H1 (cell line): Measurements from ENCODE around the gene ENPP7. TPM values are rescaled to one million over a fixed set of nuclear protein-coding genes. Genes with fewer than 3 reads are reported as not detected.

Experiments used
- CTCF ChIA-PET: fragments of 300-600 bp; sonication (Branson Sonifier 250); formaldehyde crosslinking; loops from one replicate; lab custom pipeline; 2021; ENCODE audit not compliant: partially characterized antibody; lab: Charles Lee
- POLR2A ChIA-PET: fragments of 300-600 bp; sonication (Branson Sonifier 250); formaldehyde crosslinking; loops from one replicate; lab custom pipeline; 2021; ENCODE audit warnings: inconsistent platforms; ENCODE audit not compliant: partially characterized antibody; lab: Charles Lee
- DNase-seq, 2 experiments: peaks; one replicate each; pipeline versions ENCODE4 v3.0.0 to v3.0.0-alpha.2; 2010 to 2022; ENCODE audit warnings: low spot score in 2 of 2, low read depth in 1 of 2, mixed read lengths in 1 of 2
- FAIRE-seq: peaks from 2 replicates; lab custom pipeline; 2011; peaks lifted over from hg19 to GRCh38; lab: Jason Lieb, UNC
- H2AFZ ChIP-seq: 2 replicates; pipeline ENCODE4 v1.8.1; 2012; ENCODE audit warnings: low read length, inconsistent platforms
- H2AK5ac ChIP-seq: 2 replicates; pipeline ENCODE4 v1.6.1; 2013; ENCODE audit warnings: low read depth, low read length
- H2BK120ac ChIP-seq: replicated peaks from 2 replicates; pipeline ENCODE3; 2013; ENCODE audit warnings: low read depth, low read length, inconsistent platforms
- H2BK12ac ChIP-seq: 2 replicates; pipeline ENCODE4 v1.6.1; 2013; ENCODE audit warnings: low read depth, low read length
- H2BK15ac ChIP-seq: 2 replicates; pipeline ENCODE4 v1.6.1; 2013; ENCODE audit warnings: low read length
- H2BK20ac ChIP-seq: 2 replicates; pipeline ENCODE4 v1.6.1; 2013; ENCODE audit warnings: low read length
- H2BK5ac ChIP-seq: 2 replicates; pipeline ENCODE4 v1.6.1; 2013; ENCODE audit warnings: low read depth, low read length
- H3K14ac ChIP-seq: 2 replicates; pipeline ENCODE4 v1.6.1; 2013; ENCODE audit warnings: inconsistent platforms; ENCODE audit not compliant: insufficient read length
- H3K18ac ChIP-seq: 2 replicates; pipeline ENCODE4 v1.6.1; 2013; ENCODE audit warnings: low read length; ENCODE audit errors: extremely low read depth
- H3K23ac ChIP-seq: 2 replicates; pipeline ENCODE4 v1.6.1; 2013; ENCODE audit warnings: inconsistent platforms; ENCODE audit not compliant: insufficient read length
- H3K23me2 ChIP-seq: 2 replicates; pipeline ENCODE4 v1.6.1; 2013; ENCODE audit warnings: low read depth, low read length
- H3K27ac ChIP-seq: 2 replicates; pipeline ENCODE4 v1.6.1; 2011; ENCODE audit warnings: low read depth, low read length, inconsistent platforms
- H3K27me3 ChIP-seq, 4 experiments: replicated peaks in 1 of 4; 1 replicate in 1 of 4; 2 replicates in 3 of 4; pipeline versions ENCODE4 v1.6.1 to v1.8.1; 2011 to 2013; ENCODE audit warnings: low read length in 3 of 4, mild to moderate bottlenecking in 3 of 4, inconsistent platforms in 2 of 4, mixed read lengths in 2 of 4, moderate library complexity in 1 of 4; ENCODE audit not compliant: control insufficient read depth in 3 of 4, insufficient read depth in 3 of 4; ENCODE audit errors: extremely low read depth in 1 of 4
- H3K36me3 ChIP-seq, 4 experiments: 2 replicates each; pipeline versions ENCODE4 v1.6.1 to v1.8.1; 2011 to 2013; ENCODE audit warnings: mild to moderate bottlenecking in 4 of 4, low read length in 3 of 4, moderate library complexity in 2 of 4, control low read depth in 1 of 4, inconsistent platforms in 1 of 4; ENCODE audit not compliant: insufficient read depth in 4 of 4, control insufficient read depth in 2 of 4
- H3K4ac ChIP-seq: replicated peaks from 2 replicates; pipeline ENCODE3; 2013; ENCODE audit warnings: low read length, low read depth, mixed read lengths, inconsistent platforms; ENCODE audit not compliant: insufficient read length
- H3K4me1 ChIP-seq, 4 experiments: replicated peaks in 1 of 4; 1 replicate in 1 of 4; 2 replicates in 3 of 4; pipeline versions ENCODE4 v1.6.1 to v1.8.1; 2011 to 2013; ENCODE audit warnings: low read length in 3 of 4, inconsistent platforms in 2 of 4, mixed read lengths in 1 of 4; ENCODE audit not compliant: insufficient read depth in 4 of 4, control insufficient read depth in 3 of 4
- H3K4me2 ChIP-seq, 2 experiments: 2 replicates each; pipeline versions ENCODE4 v1.6.1 to v1.8.1; 2011 to 2013; ENCODE audit warnings: low read depth in 2 of 2, low read length in 2 of 2, control low read depth in 1 of 2, inconsistent platforms in 1 of 2, mild to moderate bottlenecking in 1 of 2; ENCODE audit not compliant: insufficient read depth in 1 of 2
- H3K4me3 ChIP-seq, 4 experiments: fragments of 200-600, 300-600 bp in 1 of 4; sonication (generic), shearing (Covaris generic), sonication (Bioruptor Twin) in 1 of 4; 2 replicates each; pipeline versions ENCODE4 v1.5.1 to v1.8.1; 2011 to 2016; ENCODE audit warnings: low read length in 4 of 4, low read depth in 3 of 4, control low read depth in 2 of 4, inconsistent platforms in 2 of 4, mild to moderate bottlenecking in 2 of 4, mixed read lengths in 1 of 4, moderate library complexity in 1 of 4; ENCODE audit not compliant: insufficient read depth in 2 of 4; ENCODE audit errors: extremely low read depth in 1 of 4
- H3K56ac ChIP-seq: replicated peaks from 2 replicates; pipeline ENCODE3; 2013; ENCODE audit warnings: low read depth, mild to moderate bottlenecking, mixed read lengths, low read length, inconsistent platforms; ENCODE audit not compliant: insufficient read length
- H3K79me1 ChIP-seq: 2 replicates; pipeline ENCODE4 v1.6.1; 2013; ENCODE audit warnings: low read depth, low read length, control low read depth
- H3K79me2 ChIP-seq, 2 experiments: 2 replicates each; pipeline versions ENCODE4 v1.6.1 to v1.8.1; 2012 to 2013; ENCODE audit warnings: low read length in 2 of 2, mild to moderate bottlenecking in 2 of 2, inconsistent platforms in 1 of 2; ENCODE audit not compliant: insufficient read depth in 2 of 2, control insufficient read depth in 1 of 2
- H3K9ac ChIP-seq, 4 experiments: replicated peaks in 1 of 4; 1 replicate in 1 of 4; 2 replicates in 3 of 4; pipeline versions ENCODE4 v1.6.1 to v1.8.1; 2011 to 2013; ENCODE audit warnings: low read depth in 3 of 4, low read length in 3 of 4, control low read depth in 2 of 4, mild to moderate bottlenecking in 2 of 4, moderate library complexity in 2 of 4, inconsistent platforms in 1 of 4; ENCODE audit errors: extremely low read depth in 1 of 4
- H3K9me3 ChIP-seq, 2 experiments: 2 replicates each; pipeline versions ENCODE4 v1.6.1 to v1.8.1; 2012 to 2013; ENCODE audit warnings: mild to moderate bottlenecking in 2 of 2, moderate library complexity in 2 of 2, control low read depth in 1 of 2, inconsistent platforms in 1 of 2, low read depth in 1 of 2, low read length in 1 of 2, mixed read lengths in 1 of 2; ENCODE audit not compliant: insufficient read depth in 2 of 2
- H4K20me1 ChIP-seq, 2 experiments: replicated peaks in 1 of 2; 2 replicates each; pipeline versions ENCODE3 to v1.8.1; 2011 to 2013; ENCODE audit warnings: inconsistent platforms in 2 of 2, low read length in 2 of 2, mild to moderate bottlenecking in 1 of 2; ENCODE audit not compliant: insufficient read depth in 2 of 2, control insufficient read depth in 1 of 2
- H4K5ac ChIP-seq: 2 replicates; pipeline ENCODE4 v1.6.1; 2013; ENCODE audit warnings: low read length, low read depth, mixed read lengths, inconsistent platforms; ENCODE audit not compliant: insufficient read length
- H4K8ac ChIP-seq: 2 replicates; pipeline ENCODE4 v1.8.0; 2013; ENCODE audit warnings: mild to moderate bottlenecking, moderate library complexity, low read length, inconsistent platforms; ENCODE audit not compliant: insufficient read depth; ENCODE audit errors: extremely low read depth
- H4K91ac ChIP-seq: replicated peaks from 2 replicates; pipeline ENCODE3; 2013; ENCODE audit warnings: low read length, mixed read lengths, inconsistent platforms; ENCODE audit not compliant: insufficient read length
- POLR2A ChIP-seq, 2 experiments: IDR thresholded peaks; 1 replicate in 1 of 2; 2 replicates in 1 of 2; pipeline ENCODE4 v1.6.1; 2011; ENCODE audit warnings: low read depth in 2 of 2, low read length in 2 of 2, mild to moderate bottlenecking in 2 of 2; ENCODE audit errors: control extremely low read depth in 1 of 2
- POLR2AphosphoS5 ChIP-seq: IDR thresholded peaks from 2 replicates; pipeline ENCODE4 v1.6.1; 2011; ENCODE audit warnings: low read depth, low read length
- RFX5 ChIP-seq: IDR thresholded peaks from 2 replicates; pipeline ENCODE4 v1.6.1; 2011; ENCODE audit warnings: low read depth, low read length, improper control_type of control experiment, borderline replicate concordance
- TEAD4 ChIP-seq: IDR thresholded peaks from 2 replicates; pipeline ENCODE4 v1.6.1; 2012; ENCODE audit warnings: low read depth, low read length, inconsistent platforms, mixed read lengths
- WGBS, 2 experiments: shearing (Covaris generic) in 1 of 2; methylation state at CpG; one replicate each; pipeline versions ENCODE4 v1.1.6 to v1.1.7; 2013 to 2015; ENCODE audit warnings: low lambda C conversion rate in 2 of 2, mixed read lengths in 2 of 2, inconsistent platforms in 1 of 2, low coverage in 1 of 2, missing lambda C conversion rate in 1 of 2; ENCODE audit not compliant: insufficient replicate concordance in 2 of 2, insufficient coverage in 1 of 2, insufficient read length in 1 of 2; ENCODE audit errors: extremely low coverage in 1 of 2, missing lambda C conversion rate in 1 of 2; 5-methylcytosine and 5-hydroxymethylcytosine counted together
- polyA plus RNA-seq, 7 experiments: library from polyadenylated mRNA; depleted of rRNA in 3 of 7; stranded (reverse) in 5 of 7; unstranded in 2 of 7; fragments of >200 nt in 5 of 7; fragments of 200-250 nt in 2 of 7; gene quantifications; 1 replicate in 5 of 7; 2 replicates in 1 of 7; 4 replicates in 1 of 7; pipeline versions ENCODE4 v1.2.1 to v1.2.3, GENCODE V29; 2011 to 2013; ENCODE audit warnings: missing spikeins in 2 of 7, mixed read lengths in 2 of 7
- total RNA-seq: library from RNA; stranded (reverse); fragmentation: NEBNext Ultra II Directional; extraction: Animal tissue kit (Norgen Biotek cat#: 25700); gene quantifications from 2 replicates; pipeline ENCODE4 v1.2.1, GENCODE V29; 2021

Gene ENPP7
- total and polyA plus RNA-seq, 2 of the 8 experiments (the other 6 are each of a cell fraction or from before 2014, with no cell fraction given): not detected

GRCh38 chr17:79786930-79787643 is 56.3 kb downstream of the ENPP7 start:
- Histone ChIP-seq H3K9ac (no peak overlapping the region), H3K18ac (no peak overlapping the region; the same call in none of the 2 replicates)
- peak; percentile 78 for TF ChIP-seq POLR2AphosphoS5
- TF ChIP-seq POLR2A (IDR thresholded peaks at IDR 0.05; ENCODE audit: control extremely low read depth in 1 of 2, low read depth in 2 of 2, low read length in 2 of 2): peak in 1 of 2 experiments; percentile 73; a peak in 2 of 3 replicates
- no peak for TF ChIP-seq TEAD4
- no peak for TF ChIP-seq RFX5
- TF ChIP-seq, all 59 proteins: peak for 2
- Histone ChIP-seq H3K79me1 (peaks cover 13% of the 10 kb centered on the region; the same call in 1 of the 2 replicates), H3K56ac (no peak overlapping the region), H3K27ac (no peak overlapping the region), H2BK20ac (no peak overlapping the region), H3K4me2 (no peak overlapping the region), H4K20me1 (peaks cover 36 to 50% of the 10 kb centered on the region in 2 experiments), H2BK120ac (no peak overlapping the region), H2BK5ac (no peak overlapping the region), H3K23me2 (peaks cover 3% of the 10 kb centered on the region; the same call in 1 of the 2 replicates), H3K79me2 (0 out of 4 replicates have a peak, but pooled peaks cover 0 to 3% of the 10 kb centered on the region in 2 experiments), H4K8ac (no peak overlapping the region), H4K5ac (no peak overlapping the region), H3K14ac (no peak overlapping the region), H3K23ac (no peak overlapping the region), H2BK15ac (peak overlapping the region; percentile 92; the same call in 1 of the 2 replicates), H3K27me3 (peaks cover 21 to 40% (median 34%) of the 10 kb centered on the region in 4 experiments), H3K4me1 (peaks cover 3 to 31% (median 21%) of the 10 kb centered on the region in 4 experiments), H3K4ac (no peak overlapping the region), H3K9me3 (no peaks in the 10 kb centered on the region), H3K36me3 (peaks cover 13 to 38% (median 31%) of the 10 kb centered on the region in 4 experiments; a peak in 7 of 8 replicates), H2BK12ac (peak overlapping the region; percentile 68; the same call in 1 of the 2 replicates), H3K4me3 (no peak overlapping the region), H2AK5ac (peak overlapping the region; percentile 82; the same call in 1 of the 2 replicates), H2AFZ (no peak overlapping the region), H4K91ac (no peak overlapping the region)
- POLR2A ChIA-PET: interaction anchor here (0.8 to 3.1 kb wide), 17 partner anchors 9 to 206 kb away, joined by 3 to 33 read pairs (median 5); partner anchors contain the start of genes CBX2 and CBX8
- 91% methylated on average over 11 of the region's 12 CpGs; no CpG with 5 or more reads in 1 of the 2 experiments for WGBS, 2 experiments
- CTCF ChIA-PET: interaction anchor here (0.6 to 3.7 kb wide), 17 partner anchors 10 to 183 kb away, joined by 3 to 21 read pairs (median 4); partner anchors contain the start of gene CBX2
- DNase-seq: no peak
- no peak for FAIRE-seq
